ENCODE results near the gene REG1A.

DNA sequence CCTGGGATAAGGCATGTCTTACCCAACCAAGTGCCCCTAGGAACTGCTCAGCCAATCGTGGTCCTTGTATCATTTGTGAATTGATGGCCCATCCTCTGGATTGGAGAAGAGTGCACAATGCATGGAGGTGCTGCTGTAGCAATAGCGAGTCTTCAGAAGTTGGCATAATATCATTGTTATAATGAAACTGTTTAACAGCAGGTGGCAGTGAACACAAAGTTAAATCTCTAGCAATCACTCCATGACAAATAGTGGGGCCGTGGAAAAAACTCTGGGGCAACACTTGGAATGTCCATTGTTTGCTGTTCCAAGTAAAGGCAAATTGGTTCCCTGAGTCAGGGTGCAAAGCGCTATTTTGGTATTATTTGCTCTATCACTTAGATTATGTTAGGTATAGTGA, 11.4 kb downstream of the REG1A start:
- TF ChIP-seq, protein P1, sequence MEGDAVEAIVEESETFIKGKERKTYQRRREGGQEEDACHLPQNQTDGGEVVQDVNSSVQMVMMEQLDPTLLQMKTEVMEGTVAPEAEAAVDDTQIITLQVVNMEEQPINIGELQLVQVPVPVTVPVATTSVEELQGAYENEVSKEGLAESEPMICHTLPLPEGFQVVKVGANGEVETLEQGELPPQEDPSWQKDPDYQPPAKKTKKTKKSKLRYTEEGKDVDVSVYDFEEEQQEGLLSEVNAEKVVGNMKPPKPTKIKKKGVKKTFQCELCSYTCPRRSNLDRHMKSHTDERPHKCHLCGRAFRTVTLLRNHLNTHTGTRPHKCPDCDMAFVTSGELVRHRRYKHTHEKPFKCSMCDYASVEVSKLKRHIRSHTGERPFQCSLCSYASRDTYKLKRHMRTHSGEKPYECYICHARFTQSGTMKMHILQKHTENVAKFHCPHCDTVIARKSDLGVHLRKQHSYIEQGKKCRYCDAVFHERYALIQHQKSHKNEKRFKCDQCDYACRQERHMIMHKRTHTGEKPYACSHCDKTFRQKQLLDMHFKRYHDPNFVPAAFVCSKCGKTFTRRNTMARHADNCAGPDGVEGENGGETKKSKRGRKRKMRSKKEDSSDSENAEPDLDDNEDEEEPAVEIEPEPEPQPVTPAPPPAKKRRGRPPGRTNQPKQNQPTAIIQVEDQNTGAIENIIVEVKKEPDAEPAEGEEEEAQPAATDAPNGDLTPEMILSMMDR (conservative IDR thresholded peaks at IDR 0.05 in 1 of 2, IDR thresholded peaks at IDR 0.05 in 1 of 2; ENCODE audit: extremely low read depth in 1 of 2, insufficient read depth in 1 of 2, low read depth in 1 of 2, low read length in 2 of 2) = no peak
- no peak for TF ChIP-seq EZH2 (IDR thresholded peaks at IDR 0.05; ENCODE audit: borderline replicate concordance, low read length)
